ENCODE results near the gene RALGPS1.

DNA sequence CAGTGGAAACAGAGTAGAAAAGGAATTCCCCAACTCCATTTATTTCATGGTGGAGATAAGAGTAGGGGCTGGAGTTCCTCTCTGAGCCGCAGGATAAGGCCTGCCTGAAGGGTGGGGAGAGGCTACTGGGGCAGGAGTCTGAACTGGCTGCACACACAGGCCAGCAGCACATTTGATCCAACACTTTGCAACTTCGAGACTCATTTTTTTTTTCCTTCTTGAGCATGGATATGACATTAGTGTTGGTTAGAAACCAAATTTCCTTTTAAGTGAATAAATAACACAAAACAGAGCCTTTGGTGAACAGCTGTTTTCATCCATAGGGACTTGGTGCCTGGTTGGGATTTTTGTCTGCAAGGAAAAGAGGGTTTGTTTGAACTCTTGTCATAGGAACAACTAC is 76.6 kb downstream of the RALGPS1 start:
- TF ChIP-seq, protein P1, sequence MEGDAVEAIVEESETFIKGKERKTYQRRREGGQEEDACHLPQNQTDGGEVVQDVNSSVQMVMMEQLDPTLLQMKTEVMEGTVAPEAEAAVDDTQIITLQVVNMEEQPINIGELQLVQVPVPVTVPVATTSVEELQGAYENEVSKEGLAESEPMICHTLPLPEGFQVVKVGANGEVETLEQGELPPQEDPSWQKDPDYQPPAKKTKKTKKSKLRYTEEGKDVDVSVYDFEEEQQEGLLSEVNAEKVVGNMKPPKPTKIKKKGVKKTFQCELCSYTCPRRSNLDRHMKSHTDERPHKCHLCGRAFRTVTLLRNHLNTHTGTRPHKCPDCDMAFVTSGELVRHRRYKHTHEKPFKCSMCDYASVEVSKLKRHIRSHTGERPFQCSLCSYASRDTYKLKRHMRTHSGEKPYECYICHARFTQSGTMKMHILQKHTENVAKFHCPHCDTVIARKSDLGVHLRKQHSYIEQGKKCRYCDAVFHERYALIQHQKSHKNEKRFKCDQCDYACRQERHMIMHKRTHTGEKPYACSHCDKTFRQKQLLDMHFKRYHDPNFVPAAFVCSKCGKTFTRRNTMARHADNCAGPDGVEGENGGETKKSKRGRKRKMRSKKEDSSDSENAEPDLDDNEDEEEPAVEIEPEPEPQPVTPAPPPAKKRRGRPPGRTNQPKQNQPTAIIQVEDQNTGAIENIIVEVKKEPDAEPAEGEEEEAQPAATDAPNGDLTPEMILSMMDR (IDR thresholded peaks at IDR 0.05): no peak
- TF ChIP-seq POLR2A (IDR thresholded peaks at IDR 0.05): no peak
